Measurements from ENCODE around the gene CDC42EP4.

Gene CDC42EP4

DNA sequence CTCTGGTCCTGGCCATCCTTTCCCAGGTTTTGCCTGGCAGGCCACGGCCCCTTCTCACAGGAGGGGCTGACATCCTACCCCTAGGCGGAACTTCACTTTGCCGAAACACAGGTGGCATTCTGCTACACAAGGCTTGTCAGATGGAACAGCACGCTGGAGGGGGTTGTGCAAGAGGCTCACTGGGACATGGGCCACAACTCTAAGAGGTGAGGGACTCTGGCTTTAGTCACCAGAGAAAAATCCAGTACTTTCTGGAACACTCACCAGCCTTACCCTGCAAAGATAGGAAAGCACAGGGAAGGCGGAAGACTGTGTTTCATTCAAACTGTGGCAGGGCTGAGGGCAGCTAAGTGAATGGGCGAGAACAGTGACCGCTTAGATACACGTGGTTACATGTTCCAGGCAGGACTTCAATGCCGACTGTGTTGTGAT is 18.3 kb downstream of the CDC42EP4 start:
- peak; percentile 60 for DNase-seq

DNA sequence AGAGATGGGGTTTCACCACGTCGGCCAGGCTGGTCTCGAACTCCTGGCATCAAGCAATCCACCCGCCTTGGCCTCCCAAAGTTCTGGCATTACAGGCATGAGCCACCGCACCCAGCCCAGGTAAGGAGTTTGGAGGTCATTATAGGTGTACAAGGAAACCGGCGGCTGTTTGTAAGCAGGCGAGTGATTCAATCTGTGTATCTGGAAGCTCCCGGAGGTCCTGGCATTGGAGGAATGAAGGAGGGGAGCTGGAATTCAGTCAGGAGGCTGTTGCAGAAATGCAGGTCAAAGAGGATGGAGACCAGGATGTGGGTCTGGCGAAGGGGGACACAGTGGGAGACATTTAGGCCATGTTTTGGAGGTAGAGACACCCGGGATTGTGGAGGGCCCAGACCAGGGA is 18.8 kb downstream of the CDC42EP4 start:
- DNase-seq = no peak

DNA sequence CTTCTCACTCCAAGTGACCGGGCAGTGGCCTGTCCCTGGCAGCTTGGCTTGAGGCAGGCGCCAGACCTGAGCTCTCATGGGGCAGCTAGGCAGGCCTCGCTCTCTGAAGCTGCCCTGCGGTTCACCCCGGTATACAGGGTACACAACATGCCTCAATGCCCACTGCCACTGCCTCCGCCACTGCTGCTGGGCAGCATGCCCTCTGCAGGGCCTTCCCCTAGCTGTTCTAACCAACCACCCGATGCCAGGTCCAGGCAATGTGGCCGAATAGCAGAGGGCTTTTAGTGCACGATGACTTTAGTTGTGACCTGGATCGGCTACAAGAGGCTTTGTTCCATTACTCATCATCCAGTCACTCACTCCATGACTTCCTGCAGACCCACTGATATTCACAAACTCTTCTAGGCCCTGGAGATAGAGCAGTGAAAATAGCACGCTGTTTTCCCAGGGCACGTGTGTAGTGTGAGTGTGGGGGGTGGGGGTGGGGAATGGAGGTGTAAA is 19.7 kb downstream of the CDC42EP4 start:
- DNase-seq = peak; percentile 76

DNA sequence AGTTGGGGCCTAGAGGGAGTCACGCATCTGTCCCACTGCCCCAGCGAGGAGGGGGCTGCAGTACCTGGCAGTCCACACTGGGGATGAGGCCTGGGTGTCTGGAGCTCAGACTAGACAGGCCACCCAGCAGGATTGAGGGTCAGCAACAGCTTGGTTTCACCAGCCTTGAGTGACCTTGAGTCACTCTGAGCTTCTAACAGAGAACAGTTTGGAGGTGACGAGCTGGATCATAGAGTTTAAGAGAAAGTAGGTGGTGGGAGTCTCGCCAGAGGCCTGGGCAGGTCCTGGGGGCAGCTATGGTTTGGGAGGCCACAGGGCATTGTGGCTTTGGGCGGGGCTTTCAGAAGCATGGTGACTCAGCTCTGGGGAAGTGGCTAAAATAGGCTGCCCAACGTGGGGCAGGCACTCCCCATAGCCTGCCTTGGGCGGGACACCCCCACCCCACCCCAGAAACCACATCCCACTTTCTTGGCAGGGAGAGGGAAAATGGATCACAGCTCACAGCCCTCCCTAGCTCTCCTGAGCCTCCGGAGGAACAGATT is 20.5 kb downstream of the CDC42EP4 start:
- peak; percentile 75 for DNase-seq

DNA sequence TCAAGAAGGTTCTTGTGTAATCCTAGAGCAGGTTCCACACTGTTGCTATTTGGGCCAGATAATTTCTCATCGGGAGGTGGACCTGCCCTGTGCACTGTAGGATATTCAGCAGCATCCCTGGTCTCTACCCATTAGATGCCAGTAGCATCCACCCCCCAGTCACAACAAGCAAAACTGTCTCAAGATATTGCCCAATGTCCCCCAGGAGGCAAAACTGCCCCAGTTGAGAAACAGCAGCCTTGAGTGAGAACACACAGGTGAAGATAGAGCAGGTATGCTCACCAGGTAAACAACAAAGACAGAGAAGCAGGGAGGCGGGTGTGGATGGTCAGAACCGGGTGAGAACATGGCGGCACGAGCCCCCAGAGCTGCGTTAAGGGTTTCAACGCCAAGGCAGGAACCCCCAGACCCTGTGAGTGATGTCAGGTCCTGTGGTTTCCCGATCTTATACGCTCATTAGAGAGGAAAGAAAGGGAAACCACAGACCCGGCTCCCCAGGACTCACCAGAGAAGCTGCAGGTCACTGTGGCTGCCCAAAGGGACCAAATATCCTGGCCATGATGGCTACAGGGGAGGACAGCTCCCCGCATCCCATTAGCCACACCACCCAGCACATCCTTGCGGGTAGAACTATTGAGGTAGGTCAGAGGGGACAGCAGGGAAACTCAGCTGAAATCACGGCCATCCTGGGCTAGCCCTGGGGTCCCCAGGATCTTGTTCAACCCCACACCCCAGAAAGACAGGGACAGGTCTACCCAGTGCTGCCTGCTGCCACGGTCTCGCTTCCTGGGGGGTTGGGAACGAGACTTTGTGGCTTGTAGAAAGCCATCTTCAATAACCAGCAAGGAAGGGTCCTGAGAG is 21.2 kb downstream of the CDC42EP4 start:
- no peak for DNase-seq

DNA sequence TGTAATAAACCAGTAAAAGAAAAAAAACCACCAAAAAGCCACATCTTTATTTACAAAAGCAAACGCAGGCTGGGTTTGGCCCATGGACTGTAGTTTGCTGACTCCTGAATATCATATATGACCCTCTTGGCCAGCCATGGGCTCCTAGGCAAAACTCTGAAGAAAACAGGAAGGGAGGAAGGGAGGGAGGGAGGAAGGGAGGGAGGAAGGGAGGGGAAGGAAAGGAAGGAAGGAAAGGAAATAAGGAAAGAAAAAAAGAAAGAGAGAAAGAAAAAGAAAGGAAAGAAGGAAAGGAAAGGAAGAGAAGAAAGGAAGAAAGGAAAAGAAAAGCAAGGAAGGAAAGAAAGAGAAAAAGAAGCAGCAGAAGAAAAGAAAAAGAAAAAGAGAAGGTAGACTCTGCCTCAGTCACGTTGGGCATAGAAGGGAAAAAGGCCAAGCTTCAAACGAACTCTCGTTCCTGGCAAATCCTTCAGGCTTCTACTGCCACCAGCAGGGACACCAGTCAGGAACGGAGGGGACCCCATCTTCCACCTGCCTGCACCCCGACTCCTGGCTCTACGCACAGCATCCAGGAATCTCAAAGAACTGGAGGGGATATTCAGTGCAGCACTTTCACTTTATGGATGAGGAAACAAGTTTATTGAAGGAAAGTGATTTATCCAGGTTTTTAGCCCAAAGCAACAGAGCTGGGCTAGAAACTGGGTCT is 22.1 kb downstream of the CDC42EP4 start:
- DNase-seq = no peak

DNA sequence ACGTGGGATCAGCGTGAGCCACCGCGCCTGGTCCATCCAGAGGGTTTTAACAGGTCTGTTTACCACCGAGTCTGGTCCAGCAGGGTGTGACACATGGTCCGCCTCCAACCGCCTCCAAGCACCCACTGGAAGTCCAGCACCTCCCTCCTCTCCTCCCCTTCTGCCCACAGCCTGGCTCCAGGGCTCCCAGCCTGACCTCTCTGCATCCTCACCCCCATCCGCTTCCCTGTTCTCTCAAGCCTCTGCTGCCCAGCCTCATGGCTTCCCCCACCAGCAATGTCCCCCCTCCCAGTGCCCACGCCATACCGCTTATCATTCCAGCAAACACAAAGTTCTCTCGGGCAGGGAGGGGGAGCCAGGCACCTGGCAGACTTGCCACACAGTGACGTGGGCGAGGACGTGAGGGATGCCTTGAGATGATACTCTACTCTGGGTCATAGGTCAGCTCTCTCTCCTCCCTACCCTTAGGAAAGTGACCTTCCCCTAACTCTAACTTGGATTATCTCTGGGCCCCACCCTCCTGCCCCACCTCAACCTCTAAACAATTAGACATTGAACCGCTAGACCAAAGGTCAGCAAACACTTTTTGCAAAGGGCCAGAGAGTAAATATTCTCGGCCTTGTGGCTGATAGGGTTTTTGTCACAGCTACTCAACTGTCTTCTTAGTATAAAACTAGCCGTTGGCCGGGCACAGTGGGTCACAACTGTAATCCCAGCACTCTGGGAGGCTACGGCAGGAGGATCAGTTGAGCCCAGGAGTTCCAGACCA is 23.1 kb downstream of the CDC42EP4 start:
- DNase-seq = no peak

DNA sequence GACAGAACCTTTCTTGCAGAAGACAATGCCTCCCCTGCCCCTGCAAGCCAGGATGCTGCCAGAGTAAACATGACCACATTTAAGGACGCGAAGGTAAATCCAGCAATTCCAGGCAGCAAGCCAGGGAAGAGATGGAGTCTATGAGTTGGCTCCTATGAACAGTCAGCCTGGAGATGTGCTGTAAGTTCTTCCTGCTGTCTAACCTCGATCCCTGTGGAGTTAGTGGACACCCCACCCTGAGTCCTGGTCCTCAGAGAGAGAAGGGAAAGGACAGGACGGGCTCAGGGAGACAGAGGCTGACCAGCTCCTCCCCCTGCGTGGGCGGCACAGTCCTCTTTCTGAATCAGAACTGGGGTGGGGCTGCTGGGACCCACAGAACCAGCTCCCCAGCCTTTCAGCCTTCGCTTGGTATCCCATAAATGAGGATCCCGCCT is 24.9 kb downstream of the CDC42EP4 start:
- DNase-seq = no peak

DNA sequence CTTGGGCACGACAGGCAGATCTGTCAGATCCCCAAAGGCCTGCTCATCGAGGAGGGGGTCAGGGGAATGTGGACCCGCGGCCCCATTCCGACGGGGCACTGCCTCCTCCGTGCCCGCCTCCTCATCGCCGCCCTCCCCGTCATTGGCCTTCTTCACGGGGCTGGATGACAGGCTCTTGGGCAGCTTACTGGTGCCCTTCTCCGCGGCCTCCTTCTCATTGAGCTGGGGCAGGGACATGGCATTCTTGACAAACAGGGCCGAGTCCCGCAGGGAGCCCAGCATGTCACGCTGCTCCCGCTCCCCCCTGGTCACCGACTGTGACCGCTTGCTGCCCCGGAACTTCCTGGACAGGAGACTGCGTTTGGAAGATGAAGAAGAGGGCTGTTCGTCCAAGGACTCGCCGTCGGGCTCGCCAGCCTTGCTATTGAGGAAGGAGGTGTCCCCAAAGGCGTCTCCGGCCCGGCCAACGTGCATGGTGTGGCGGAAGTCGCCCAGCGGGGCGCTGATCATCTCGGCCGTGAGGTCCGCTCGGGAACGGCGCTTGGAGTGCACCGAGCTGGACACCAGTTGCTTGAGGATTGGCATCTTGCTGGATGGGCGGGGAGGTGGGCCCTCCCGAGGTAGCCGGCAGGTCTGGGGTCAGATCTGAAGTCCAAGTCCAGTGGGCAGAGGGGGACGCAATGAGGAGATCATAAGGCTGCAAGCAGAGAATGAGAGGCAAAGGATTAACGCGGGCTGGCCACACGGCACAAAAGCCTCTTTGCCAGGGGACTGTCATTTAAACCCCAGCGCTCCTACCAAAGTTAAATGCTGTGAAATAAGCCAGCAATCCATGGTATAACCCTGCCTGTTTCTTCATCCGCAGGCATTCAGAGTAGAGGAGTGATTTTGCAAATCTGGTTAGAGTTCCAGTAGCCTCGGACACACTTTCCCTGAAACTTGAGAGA is 25.6 kb downstream of the CDC42EP4 start:
- no peak for DNase-seq

DNA sequence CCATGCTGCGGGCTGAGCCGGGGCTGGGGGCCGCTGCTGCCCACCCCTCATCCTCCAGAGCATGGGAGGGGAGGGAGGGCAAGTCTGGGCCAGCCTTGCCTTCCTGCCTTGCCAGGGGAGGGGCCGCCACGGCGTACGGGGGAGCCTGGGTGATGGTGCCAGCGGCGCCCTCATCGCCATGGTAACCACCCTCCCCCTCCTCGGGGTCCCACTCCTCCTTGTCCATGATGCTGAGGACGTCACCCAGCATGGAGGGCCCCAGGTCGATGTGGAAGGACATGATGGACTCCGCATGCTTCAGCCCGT is 26.2 kb downstream of the CDC42EP4 start:
- no peak for DNase-seq

DNA sequence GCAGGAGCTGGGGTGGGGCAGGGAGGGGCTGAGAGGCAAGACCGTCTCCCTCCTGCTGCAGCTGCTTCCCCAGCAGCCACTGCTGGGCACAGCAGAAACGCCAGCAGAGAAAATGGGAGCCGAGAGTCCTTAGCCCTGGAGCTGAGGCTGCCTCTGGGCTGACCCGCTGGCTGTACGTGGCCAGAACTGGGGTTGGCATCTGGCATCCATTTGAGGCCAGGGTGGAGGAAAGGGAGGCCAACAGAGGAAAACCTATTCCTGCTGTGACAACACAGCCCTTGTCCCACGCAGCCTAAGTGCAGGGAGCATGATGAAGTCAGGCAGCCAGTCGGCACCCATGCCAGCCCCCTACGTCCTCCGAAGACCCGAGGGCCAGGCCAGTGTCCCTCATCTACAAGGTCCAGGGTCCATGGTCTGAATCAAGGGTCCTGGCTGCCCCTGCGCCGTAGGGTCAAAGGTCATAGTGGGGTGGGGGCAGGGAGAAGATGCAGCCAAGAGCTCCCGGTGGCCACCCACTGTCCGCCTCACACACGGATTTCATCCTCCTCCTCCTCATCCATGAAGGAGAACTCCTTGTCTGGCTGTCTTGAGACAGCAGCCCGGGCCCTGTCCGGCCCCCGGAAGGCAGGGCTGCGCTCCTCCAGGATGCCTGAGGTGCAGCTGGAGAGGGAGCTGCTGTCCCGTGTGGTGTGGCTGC is 26.7 kb downstream of the CDC42EP4 start:
- DNase-seq = no peak

DNA sequence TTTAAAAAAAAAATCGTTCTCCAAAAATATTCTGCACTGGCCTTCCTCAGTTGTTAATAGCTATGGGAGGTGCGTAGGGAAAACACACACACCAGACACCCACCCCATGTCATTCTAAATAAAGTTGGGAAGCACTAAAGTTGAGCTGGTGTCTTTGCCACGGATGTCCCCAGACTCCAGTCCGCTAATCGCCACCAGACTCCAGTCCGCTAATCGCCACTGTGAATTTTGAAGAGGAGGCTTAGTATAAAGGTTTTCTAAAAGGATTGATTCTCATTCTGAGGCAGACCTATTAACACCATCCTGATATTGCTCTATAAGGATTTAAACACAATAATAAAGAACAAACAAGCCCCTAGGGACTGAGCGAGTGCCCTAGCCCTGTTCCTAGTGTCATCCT is 27.4 kb downstream of the CDC42EP4 start:
- DNase-seq = no peak

DNA sequence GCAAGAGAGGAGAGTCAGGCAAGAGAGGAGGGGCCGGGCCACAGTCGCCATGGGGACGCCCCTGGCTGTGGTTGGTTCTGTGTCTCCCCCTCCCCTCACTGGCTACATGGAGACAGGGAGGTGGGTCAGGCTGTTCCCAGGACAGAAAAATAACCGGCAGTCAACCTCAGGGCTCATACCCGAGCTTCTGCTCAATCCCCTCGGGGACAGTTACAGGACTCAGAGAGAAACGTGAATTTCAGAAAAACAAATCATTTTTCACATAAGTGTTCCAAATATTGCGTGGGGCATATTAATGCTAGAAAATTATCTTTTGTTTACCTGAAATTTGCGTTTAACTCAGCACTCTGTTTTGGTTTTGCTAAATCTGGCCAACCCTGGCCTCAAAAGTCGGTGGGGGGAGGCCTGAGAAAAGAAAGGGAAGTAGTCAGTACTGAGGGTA is 27.9 kb downstream of the CDC42EP4 start:
- no peak for DNase-seq

DNA sequence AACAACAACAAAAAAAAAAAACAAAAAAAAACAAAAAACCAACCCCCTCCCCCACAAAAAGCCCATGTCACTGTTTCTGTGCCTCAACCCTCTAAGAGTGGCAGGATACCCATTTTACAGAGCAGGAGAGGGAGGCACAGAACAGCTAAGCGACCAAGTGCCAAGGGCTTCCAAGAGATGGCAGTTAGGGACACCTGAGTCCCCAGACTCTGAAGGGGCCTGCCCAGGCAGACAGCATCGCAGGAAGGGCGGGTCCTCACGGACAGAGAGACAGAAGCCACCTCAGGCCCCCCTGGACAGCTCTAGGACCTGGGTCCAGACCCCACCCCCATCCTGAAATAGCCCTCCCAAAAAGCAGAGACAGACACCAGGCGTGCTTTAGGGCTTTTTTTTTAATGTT is 28.6 kb downstream of the CDC42EP4 start:
- DNase-seq = no peak

DNA sequence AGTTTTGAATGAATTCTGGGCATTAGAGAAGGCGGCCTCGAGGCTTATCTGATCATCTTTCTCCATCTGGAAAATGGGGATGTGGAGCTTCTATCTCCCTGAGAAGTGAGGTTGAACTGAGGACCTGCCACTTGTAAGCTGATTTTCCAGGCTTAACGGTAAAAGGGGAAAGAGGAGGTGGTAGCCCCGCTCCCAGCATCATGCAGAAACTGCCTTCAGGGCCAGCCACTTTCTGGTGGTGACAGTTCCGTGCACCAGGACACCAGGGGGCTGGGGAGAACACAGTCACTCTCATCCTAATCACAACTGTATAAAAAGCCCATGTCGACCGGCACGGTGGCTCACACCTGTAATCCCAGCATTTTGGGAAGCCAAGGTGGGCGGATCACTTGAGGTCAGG is 29.2 kb downstream of the CDC42EP4 start:
- DNase-seq = no peak

DNA sequence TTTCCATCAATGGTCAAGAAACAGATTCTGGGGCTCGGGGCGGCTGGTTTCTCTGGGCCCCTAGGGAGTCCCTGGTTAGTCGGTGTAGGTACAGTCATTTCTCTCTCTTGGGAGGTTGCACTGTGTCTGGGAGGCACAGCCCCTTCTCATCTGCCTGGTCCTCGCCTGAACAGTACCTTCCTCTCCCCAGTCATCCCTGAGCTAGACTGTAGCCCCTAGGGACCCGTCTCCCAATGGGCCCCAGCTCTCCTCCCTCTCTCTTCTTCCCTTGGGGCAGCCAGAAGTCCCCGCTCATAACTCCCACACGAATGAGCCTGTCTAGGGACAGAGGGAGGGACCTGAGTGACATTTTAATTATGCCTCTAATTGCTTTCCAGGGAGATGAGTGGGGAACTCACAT is 29.9 kb downstream of the CDC42EP4 start:
- DNase-seq = no peak

DNA sequence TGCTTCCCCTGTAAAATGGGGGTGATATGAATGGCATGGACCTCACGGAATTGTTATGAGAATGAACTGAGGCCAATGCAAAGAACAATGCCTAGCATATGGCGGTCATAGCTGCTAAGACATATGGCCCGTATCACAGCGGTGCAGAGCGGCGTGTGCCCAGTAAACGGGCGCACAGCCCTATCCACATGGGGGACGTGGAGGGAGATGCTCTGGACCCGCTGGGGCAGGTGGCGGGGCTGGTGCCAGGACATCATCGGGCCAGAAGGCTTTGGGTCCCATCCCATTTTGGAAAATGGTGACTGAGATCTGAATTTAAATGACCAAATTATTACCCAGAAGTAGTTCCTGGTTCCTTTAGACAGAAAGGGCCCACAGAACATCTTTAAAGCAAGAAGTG is 31.6 kb downstream of the CDC42EP4 start:
- no peak for DNase-seq

DNA sequence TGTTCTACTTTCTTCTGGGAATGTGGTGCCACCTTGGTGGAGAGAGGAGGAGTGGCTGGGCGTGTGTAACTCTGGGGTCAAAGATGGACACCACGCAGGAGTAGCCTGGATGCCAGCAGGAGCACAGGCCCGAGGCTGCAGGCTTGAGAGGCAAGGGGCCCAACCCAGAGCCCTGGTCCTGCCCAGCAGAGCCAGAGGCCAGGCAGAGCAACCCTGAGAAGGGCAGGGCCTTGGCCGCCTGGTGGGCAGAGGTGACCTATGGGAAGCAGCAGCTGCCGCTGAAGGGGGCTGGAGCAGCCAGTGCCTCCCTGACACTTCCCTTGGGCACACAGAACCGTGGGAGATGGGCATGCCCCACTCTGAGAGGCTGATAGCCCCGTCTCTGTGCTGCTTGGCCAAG is 32.1 kb downstream of the CDC42EP4 start:
- no peak for DNase-seq

DNA sequence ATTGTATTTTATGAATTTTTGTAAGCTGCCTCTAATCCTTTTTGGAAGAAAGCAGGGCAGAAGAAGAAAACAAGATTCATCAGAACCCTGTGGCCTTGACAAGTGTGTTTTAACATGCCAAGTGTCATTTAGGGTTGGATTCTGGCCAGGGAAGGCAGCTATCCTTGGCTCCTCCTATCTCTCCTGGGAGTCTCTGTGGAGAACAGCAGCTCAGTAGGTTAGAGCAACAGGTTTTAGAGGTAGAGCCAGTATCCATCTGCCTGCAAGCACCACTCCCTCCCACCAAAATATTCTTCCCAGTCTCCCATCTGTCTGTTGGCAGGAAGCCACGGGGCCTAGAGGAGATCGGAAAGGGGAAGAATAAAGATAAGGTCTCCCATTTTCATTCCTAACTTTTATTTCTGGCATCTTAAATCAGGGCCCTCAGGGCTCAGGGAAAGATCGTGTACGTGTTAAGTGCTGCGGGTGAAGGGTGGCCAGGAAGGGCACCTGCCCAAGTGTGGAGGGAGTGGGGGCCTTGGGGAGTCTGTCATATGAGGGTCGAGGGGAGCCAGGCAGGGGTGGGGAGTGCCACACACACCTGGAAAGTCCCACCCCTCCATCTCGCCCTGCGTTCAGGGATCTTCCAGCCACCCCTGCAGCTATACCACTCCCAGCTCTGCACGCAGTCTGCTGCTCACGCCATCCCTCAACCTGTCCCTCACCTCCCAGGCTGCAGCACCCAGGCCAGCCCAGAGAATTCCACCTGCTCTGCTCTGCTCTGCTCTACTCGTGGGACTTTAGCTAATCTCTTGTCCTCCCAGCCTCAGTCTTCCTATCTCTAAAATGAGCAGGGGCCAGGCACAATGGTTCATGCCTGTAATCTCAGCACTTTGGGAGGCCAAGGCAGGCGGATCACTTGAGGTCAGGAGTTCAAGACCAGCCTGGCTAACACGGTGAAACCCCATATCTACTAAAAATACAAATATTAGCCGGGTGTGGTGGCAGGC is 33.0 kb downstream of the CDC42EP4 start:
- no peak for DNase-seq

DNA sequence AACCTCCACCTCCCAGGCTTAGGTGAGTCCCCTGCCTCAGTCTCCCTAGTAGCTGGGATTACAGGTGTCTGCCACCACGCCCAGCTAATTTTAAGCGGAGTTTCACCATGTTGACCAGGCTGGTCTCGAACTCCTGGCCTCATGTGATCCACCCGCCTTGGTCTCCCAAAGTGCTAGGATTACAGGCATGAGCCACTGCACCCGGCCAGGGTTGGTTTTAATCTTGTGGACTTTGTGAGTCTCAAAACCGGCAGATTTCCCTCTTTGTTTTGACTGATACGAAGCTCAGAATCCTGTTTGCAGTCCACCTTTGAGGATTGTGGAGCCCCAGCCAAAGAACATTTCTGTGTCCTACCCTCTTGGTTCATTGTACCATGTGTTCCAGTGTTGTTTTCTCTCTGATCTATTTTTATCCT is 33.7 kb downstream of the CDC42EP4 start:
- no peak for DNase-seq

All from kidney glomerular epithelial cell (primary cell).